Thyroid gland (tissue), 4 donors: ENCODE measurements around the gene ATP4B.

Experiments
- POLR2A ChIP-seq, 2 donors: fragments of 450-650 bp; IDR thresholded peaks; one replicate each; pipeline ENCODE4 v1.6.1; 2017; ENCODE audit warnings: antibody characterized with exemption in 2 of 2, mild to moderate bottlenecking in 2 of 2, moderate library complexity in 1 of 2
- TF ChIP-seq, protein P1 (sequence below), 6 experiments: fragments of 200-600 bp in 3 of 6; fragments of 450-650 bp in 3 of 6; sonication (generic) in 3 of 6; IDR thresholded peaks; one replicate each; pipeline ENCODE4 v1.5.1; 2016 to 2019; ENCODE audit warnings: antibody characterized with exemption in 6 of 6, mild to moderate bottlenecking in 2 of 6, inconsistent platforms in 1 of 6, moderate library complexity in 1 of 6

DNA sequence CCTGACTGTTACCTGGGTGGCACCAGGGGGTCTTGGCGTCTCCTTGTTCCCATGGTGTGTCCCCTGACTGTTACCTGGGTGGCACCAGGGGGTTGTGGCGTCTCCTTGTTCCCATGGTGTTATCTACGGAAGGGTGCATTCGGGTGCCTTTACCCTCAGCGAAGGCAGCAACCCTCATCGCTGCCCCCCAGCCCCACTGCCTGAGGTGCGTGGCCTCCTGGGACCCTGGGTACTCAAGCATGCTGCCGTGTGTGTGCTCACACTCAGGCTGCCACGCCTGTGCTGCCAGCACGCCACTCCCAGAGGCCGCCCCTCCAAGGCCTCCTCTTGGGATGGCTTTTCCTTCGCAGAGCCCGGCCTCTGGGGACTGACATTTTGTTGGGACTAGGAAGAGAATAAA lies 48.4 kb downstream of the ATP4B start:
- TF ChIP-seq, protein P1, sequence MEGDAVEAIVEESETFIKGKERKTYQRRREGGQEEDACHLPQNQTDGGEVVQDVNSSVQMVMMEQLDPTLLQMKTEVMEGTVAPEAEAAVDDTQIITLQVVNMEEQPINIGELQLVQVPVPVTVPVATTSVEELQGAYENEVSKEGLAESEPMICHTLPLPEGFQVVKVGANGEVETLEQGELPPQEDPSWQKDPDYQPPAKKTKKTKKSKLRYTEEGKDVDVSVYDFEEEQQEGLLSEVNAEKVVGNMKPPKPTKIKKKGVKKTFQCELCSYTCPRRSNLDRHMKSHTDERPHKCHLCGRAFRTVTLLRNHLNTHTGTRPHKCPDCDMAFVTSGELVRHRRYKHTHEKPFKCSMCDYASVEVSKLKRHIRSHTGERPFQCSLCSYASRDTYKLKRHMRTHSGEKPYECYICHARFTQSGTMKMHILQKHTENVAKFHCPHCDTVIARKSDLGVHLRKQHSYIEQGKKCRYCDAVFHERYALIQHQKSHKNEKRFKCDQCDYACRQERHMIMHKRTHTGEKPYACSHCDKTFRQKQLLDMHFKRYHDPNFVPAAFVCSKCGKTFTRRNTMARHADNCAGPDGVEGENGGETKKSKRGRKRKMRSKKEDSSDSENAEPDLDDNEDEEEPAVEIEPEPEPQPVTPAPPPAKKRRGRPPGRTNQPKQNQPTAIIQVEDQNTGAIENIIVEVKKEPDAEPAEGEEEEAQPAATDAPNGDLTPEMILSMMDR (IDR thresholded peaks at IDR 0.05): no peak
- no peak for TF ChIP-seq POLR2A (IDR thresholded peaks at IDR 0.05)
